ENCODE data around the gene CRLF3.
A peak's percentile ranks its signal among the peaks of the same experiment; 100 is the strongest.
"Not testable (repeated sequence)": the region's sequence is repeated elsewhere in the genome, so short reads cannot be mapped to it uniquely, and the experiment has no call there.

The CRLF3 gene

GRCh38 chr17:30824356-30825145 lies at the start of gene CRLF3:
Gene CRLF3 (minus strand): TSS chr17:30824692. CDS start chr17:30824651, 41 bp downstream.
- peak; percentile 81 to 93 (median 88) for DNase-seq

GRCh38 chr17:30869005-30869404 lies 44.5 kb upstream of the CRLF3 start:
- no peak for DNase-seq

GRCh38 chr17:30864636-30865035 lies 40.1 kb upstream of the CRLF3 start:
- DNase-seq: no peak

GRCh38 chr17:30858556-30859250 lies 34.2 kb upstream of the CRLF3 start:
- DNase-seq: no peak

- no peak for DNase-seq
These were observed 29.7 kb upstream of the CRLF3 start for GRCh38 chr17:30854146-30854545.

GRCh38 chr17:30848021-30848420 lies 23.5 kb upstream of the CRLF3 start:
- no peak for DNase-seq

- DNase-seq: no peak
These were observed 16.3 kb upstream of the CRLF3 start for GRCh38 chr17:30840771-30841170.

- no peak for DNase-seq
These were observed 13.8 kb upstream of the CRLF3 start for GRCh38 chr17:30838202-30838807.

GRCh38 chr17:30832438-30833124 lies 8.1 kb upstream of the CRLF3 start:
- no peak for DNase-seq

- DNase-seq: peak; percentile 78 to 88 (median 86)
These were observed 7.4 kb upstream of the CRLF3 start, which contains the start of gene ATAD5 for GRCh38 chr17:30831663-30832437. Gene ATAD5 (plus strand): TSS chr17:30831966. CDS start chr17:30832348, 382 bp downstream.

GRCh38 chr17:30831257-30831656 lies 6.8 kb upstream of the CRLF3 start:
- DNase-seq: no peak

- no peak for DNase-seq
These were observed 4.5 kb upstream of the CRLF3 start for GRCh38 chr17:30829022-30829421.

GRCh38 chr17:30827082-30827481 lies 2.6 kb upstream of the CRLF3 start:
- DNase-seq: no peak

GRCh38 chr17:30824002-30824355 lies 513 bp downstream of the CRLF3 start:
- DNase-seq: peak in 1 of 6 experiments; percentile 20

GRCh38 chr17:30823421-30823820 lies 1.1 kb downstream of the CRLF3 start:
- peak in 1 of 6 experiments; percentile 26 for DNase-seq

GRCh38 chr17:30822919-30823318 lies 1.6 kb downstream of the CRLF3 start:
- DNase-seq: peak in 2 of 6 experiments; percentile 14 to 18

- DNase-seq: peak in 2 of 6 experiments; percentile 39 to 40
These were observed 2.4 kb downstream of the CRLF3 start for GRCh38 chr17:30821871-30822723.

- DNase-seq: peak in 2 of 6 experiments; percentile 18 to 26
These were observed 4.4 kb downstream of the CRLF3 start for GRCh38 chr17:30819971-30820705.

- no peak for DNase-seq
These were observed 8.3 kb downstream of the CRLF3 start for GRCh38 chr17:30816165-30816564.

- DNase-seq: not testable (repeated sequence)
These were observed 9.6 kb downstream of the CRLF3 start for GRCh38 chr17:30814860-30815259.

Measured in stimulated activated naive CD4-positive, alpha-beta T cell (primary cell).